OCI-LY3 (cell line): ENCODE data around the gene ATP6V0C.

Experiments used
- H2AFZ ChIP-seq: fragments of 200-600, 300-600 bp; shearing (Covaris generic); 2 replicates; pipeline ENCODE4 v1.6.0; 2014; ENCODE audit warnings: antibody characterized with exemption, low read depth, low read length
- H3K27ac ChIP-seq: fragments of 200-600, 300-600 bp; sonication (generic); 2 replicates; pipeline ENCODE4 v1.5.1; 2014; ENCODE audit warnings: mild to moderate bottlenecking, low read length, moderate library complexity, mixed read lengths
- H3K27me3 ChIP-seq: fragments of 200-600, 300-600 bp; sonication (generic); 2 replicates; pipeline ENCODE4 v1.6.1; 2014; ENCODE audit warnings: low read depth, low read length, mixed read lengths
- H3K36me3 ChIP-seq: fragments of 200-600, 300-600 bp; sonication (generic); replicated peaks from 2 replicates; pipeline ENCODE3; 2014; ENCODE audit warnings: low read depth, low read length, mixed read lengths
- H3K4me1 ChIP-seq: fragments of 300-600, 200-600 bp; sonication (generic); 2 replicates; pipeline ENCODE4 v1.6.1; 2014; ENCODE audit warnings: low read length, mixed read lengths
- H3K4me2 ChIP-seq: fragments of 200-600, 300-600 bp; sonication (generic); 2 replicates; pipeline ENCODE4 v1.6.1; 2014; ENCODE audit warnings: low read length, mixed read lengths
- H3K4me3 ChIP-seq: fragments of 300-600, 200-600 bp; sonication (generic); 2 replicates; pipeline ENCODE4 v1.5.1; 2014; ENCODE audit warnings: antibody characterized with exemption, mild to moderate bottlenecking, low read length, moderate library complexity
- H3K79me2 ChIP-seq: fragments of 300-600, 200-600 bp; shearing (Covaris generic); 2 replicates; pipeline ENCODE4 v1.6.1; 2014; ENCODE audit warnings: mild to moderate bottlenecking, low read length, mixed read lengths
- H3K9ac ChIP-seq: fragments of 300-600, 200-600 bp; shearing (Covaris generic); 2 replicates; pipeline ENCODE4 v1.6.0; 2014; ENCODE audit warnings: mild to moderate bottlenecking, low read length, moderate library complexity
- H3K9me3 ChIP-seq: fragments of 200-600, 300-600 bp; shearing (Covaris generic); 2 replicates; pipeline ENCODE4 v1.6.1; 2014; ENCODE audit warnings: low read length, mixed read lengths; ENCODE audit not compliant: insufficient read depth
- H4K20me1 ChIP-seq: fragments of 200-600, 300-600 bp; sonication (generic); 2 replicates; pipeline ENCODE4 v1.6.1; 2016; ENCODE audit warnings: low read length, mixed read lengths; ENCODE audit not compliant: insufficient read depth
- EZH2phosphoT487 ChIP-seq: fragments of 200-600 bp; shearing (Covaris generic); IDR thresholded peaks from 2 replicates; pipeline ENCODE4 v1.6.1; 2018; ENCODE audit warnings: antibody characterized with exemption, mixed run types, low read depth
- TF ChIP-seq, protein P1 (sequence below): fragments of 200-600, 300-600 bp; sonication (generic); IDR thresholded peaks from 2 replicates; pipeline ENCODE4 v1.5.1; 2014; ENCODE audit warnings: antibody characterized with exemption, low read length, low read depth

The ATP6V0C gene

DNA sequence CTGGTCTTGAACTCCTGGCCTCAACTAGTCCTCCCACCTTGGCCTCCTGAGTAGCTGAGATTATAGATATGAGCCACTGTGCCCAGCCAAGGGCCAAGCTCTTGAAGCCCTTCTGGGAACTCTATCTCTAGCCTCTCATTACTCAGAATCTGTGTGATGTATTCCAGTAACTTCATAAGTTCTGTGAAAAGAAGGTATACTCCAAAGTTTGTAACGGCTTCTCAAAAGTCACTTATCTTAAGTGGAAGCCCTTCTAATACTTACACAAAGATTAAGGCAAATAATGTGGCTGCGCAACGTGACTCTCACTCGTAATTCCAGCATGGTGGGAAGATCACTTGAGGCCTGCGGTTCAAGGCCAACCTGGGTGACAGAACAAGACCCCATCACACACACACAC lies 19.1 kb upstream of the ATP6V0C start:
- H3K27ac ChIP-seq: no peak overlapping the region
- no peaks in the 10 kb centered on the region for H3K9me3 ChIP-seq
- H3K9ac ChIP-seq: no peak overlapping the region
- H3K27me3 ChIP-seq: no peaks in the 10 kb centered on the region
- H3K79me2 ChIP-seq: no peaks in the 10 kb centered on the region
- H3K4me1 ChIP-seq: no peaks in the 10 kb centered on the region
- H3K4me2 ChIP-seq: no peak overlapping the region
- no peak overlapping the region for H3K4me3 ChIP-seq
- no peak overlapping the region for H2AFZ ChIP-seq
- no peak for TF ChIP-seq EZH2phosphoT487
- TF ChIP-seq, protein P1, sequence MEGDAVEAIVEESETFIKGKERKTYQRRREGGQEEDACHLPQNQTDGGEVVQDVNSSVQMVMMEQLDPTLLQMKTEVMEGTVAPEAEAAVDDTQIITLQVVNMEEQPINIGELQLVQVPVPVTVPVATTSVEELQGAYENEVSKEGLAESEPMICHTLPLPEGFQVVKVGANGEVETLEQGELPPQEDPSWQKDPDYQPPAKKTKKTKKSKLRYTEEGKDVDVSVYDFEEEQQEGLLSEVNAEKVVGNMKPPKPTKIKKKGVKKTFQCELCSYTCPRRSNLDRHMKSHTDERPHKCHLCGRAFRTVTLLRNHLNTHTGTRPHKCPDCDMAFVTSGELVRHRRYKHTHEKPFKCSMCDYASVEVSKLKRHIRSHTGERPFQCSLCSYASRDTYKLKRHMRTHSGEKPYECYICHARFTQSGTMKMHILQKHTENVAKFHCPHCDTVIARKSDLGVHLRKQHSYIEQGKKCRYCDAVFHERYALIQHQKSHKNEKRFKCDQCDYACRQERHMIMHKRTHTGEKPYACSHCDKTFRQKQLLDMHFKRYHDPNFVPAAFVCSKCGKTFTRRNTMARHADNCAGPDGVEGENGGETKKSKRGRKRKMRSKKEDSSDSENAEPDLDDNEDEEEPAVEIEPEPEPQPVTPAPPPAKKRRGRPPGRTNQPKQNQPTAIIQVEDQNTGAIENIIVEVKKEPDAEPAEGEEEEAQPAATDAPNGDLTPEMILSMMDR: no peak
- H4K20me1 ChIP-seq: no peaks in the 10 kb centered on the region
- no peaks in the 10 kb centered on the region for H3K36me3 ChIP-seq

DNA sequence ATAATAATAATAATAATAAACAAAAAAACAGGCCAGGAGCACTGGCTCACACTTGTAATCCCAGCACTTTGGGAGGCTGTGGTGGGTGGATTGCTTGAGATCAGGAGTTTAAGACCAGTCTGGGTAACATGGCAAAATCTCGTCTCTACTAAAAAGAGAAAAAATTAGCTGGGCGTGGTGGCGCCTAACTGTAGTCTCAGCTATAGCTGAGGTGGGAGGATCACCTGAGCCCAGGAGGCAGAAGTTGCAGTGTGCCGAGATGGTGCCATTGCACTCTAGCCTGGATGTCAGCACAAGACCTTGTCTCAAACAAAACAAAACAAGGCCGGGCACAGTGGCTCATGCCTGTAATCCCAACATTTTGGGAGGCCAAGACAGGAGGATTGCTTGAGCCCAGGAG lies 18.7 kb upstream of the ATP6V0C start:
- Histone ChIP-seq H3K36me3 (no peaks in the 10 kb centered on the region), H3K9ac (no peak overlapping the region), H3K27ac (no peak overlapping the region), H4K20me1 (no peaks in the 10 kb centered on the region), H3K79me2 (no peaks in the 10 kb centered on the region), H3K4me3 (no peak overlapping the region), H3K9me3 (no peaks in the 10 kb centered on the region), H2AFZ (no peak overlapping the region), H3K27me3 (no peaks in the 10 kb centered on the region), H3K4me1 (no peaks in the 10 kb centered on the region), H3K4me2 (no peak overlapping the region)
- TF ChIP-seq, protein P1: no peak
- TF ChIP-seq EZH2phosphoT487: no peak

DNA sequence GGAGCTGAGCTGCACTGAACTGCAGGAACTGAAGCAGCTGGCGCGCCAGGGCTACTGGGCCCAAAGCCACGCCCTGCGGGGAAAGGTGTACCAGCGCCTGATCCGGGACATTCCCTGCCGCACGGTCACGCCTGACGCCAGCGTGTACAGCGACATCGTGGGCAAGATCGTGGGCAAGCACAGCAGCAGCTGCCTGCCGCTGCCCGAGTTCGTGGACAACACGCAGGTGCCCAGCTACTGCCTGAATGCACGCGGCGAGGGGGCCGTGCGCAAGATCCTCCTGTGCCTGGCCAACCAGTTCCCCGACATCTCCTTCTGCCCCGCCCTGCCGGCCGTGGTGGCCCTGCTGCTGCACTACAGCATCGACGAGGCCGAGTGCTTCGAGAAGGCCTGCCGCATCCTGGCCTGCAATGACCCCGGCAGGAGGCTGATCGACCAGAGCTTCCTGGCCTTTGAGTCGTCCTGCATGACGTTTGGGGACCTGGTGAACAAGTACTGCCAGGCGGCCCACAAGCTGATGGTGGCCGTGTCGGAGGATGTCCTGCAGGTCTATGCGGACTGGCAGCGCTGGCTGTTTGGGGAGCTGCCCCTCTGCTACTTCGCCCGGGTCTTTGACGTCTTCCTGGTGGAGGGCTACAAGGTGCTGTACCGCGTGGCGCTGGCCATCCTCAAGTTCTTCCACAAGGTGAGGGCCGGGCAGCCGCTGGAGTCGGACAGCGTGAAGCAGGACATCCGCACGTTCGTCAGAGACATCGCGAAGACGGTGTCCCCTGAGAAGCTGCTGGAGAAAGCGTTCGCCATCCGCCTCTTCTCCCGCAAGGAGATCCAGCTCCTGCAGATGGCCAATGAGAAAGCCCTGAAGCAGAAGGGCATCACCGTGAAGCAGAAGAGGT lies 17.3 kb upstream of the ATP6V0C start:
- H3K9me3 ChIP-seq: no peaks in the 10 kb centered on the region
- H4K20me1 ChIP-seq: no peaks in the 10 kb centered on the region
- peaks cover 6% of the 10 kb centered on the region for H3K4me1 ChIP-seq
- no peak overlapping the region for H3K4me2 ChIP-seq
- TF ChIP-seq, protein P1: no peak
- TF ChIP-seq EZH2phosphoT487: no peak
- H3K4me3 ChIP-seq: no peak overlapping the region
- no peaks in the 10 kb centered on the region for H3K27me3 ChIP-seq
- H3K79me2 ChIP-seq: no peaks in the 10 kb centered on the region
- H2AFZ ChIP-seq: no peak overlapping the region
- H3K36me3 ChIP-seq: no peaks in the 10 kb centered on the region
- H3K27ac ChIP-seq: no peak overlapping the region
- no peak overlapping the region for H3K9ac ChIP-seq

DNA sequence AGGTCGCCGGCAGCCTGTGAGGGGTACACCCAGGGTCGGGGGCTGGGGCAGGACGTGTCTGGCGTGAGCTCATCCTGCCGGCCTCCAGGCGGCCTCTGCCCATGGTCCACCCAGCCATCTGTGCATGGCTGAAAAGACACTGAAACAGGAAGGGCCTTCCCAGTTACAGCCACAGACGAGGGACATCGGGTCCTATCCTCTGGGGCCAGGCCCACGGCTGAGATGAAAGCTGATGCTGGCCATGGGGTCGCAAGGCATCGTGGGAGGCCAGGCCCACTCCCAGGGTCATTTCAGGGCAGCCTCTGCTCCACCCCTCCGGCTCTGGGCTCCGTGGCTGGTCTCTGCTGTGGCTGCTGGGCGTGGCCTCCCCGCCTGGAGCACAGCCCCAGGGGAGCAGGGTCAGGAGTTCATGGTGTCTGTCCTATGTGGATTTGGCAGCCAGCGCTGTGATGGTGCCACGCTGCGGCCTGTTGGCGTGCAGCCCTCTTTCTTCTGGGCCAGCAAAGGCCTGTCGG lies 16.6 kb upstream of the ATP6V0C start:
- H3K4me3 ChIP-seq: no peak overlapping the region
- no peaks in the 10 kb centered on the region for H3K9me3 ChIP-seq
- H4K20me1 ChIP-seq: no peaks in the 10 kb centered on the region
- no peaks in the 10 kb centered on the region for H3K79me2 ChIP-seq
- no peak overlapping the region for H3K27ac ChIP-seq
- TF ChIP-seq EZH2phosphoT487: no peak
- TF ChIP-seq, protein P1: no peak
- no peak overlapping the region for H3K9ac ChIP-seq
- no peaks in the 10 kb centered on the region for H3K36me3 ChIP-seq
- H3K4me1 ChIP-seq: peaks cover 9% of the 10 kb centered on the region
- H2AFZ ChIP-seq: no peak overlapping the region
- no peaks in the 10 kb centered on the region for H3K27me3 ChIP-seq
- no peak overlapping the region for H3K4me2 ChIP-seq
